Activated naive CD4-positive, alpha-beta T cell treated with anti-CD3 and anti-CD28 coated beads for 36 hours (primary cell): ENCODE measurements around the gene RBM26. TPM values are rescaled to one million over a fixed set of nuclear protein-coding genes. Genes with fewer than 3 reads are reported as not detected.
A peak's percentile ranks its signal among the peaks of the same experiment; 100 is the strongest.

Experiments
- CTCF ChIA-PET: fragments of 350-600 bp; sonication (Branson Sonifier 250); formaldehyde crosslinking; loops from one replicate; lab custom pipeline; 2021; ENCODE audit warnings: antibody characterized with exemption; lab: Charles Lee
- DNase-seq: peaks from one replicate; pipeline ENCODE4 v3.0.0-alpha.2; 2020
- H3K27ac Mint-ChIP-seq: one replicate; pipeline ENCODE4 v1.8.0; 2021; ENCODE audit warnings: mild to moderate bottlenecking, mixed read lengths
- H3K27me3 Mint-ChIP-seq: one replicate; pipeline ENCODE4 v1.8.0; 2021; ENCODE audit warnings: low read depth, mixed read lengths
- H3K36me3 Mint-ChIP-seq: one replicate; pipeline ENCODE4 v1.8.0; 2021; ENCODE audit warnings: low read depth, mixed read lengths
- H3K4me1 Mint-ChIP-seq: one replicate; pipeline ENCODE4 v1.8.0; 2021; ENCODE audit warnings: low read depth, mixed read lengths
- H3K4me3 Mint-ChIP-seq: one replicate; pipeline ENCODE4 v1.8.0; 2021; ENCODE audit warnings: mild to moderate bottlenecking, moderate library complexity, mixed read lengths
- H3K9me3 Mint-ChIP-seq: one replicate; pipeline ENCODE4 v1.8.0; 2021; ENCODE audit warnings: mixed read lengths
- intact Hi-C: fragments of 100-400 bp; cut with micrococcal nuclease; formaldehyde crosslinking; loops from one replicate; pipeline ENCODE4 v1.15.1; 2023
- total RNA-seq, 2 experiments: library from RNA; stranded (reverse); gene quantifications; one replicate each; pipeline ENCODE4 v1.2.3, GENCODE V29; 2021

The RBM26 gene
- total RNA-seq, 2 experiments from 2014 or later = 44.4 to 44.7 TPM

GRCh38 chr13:79440958-79441528, 35.0 kb upstream of the RBM26 start:
- CTCF ChIA-PET = interaction anchor here (0.6 to 1.7 kb wide), 3 partner anchors 17 to 90 kb away, joined by 3 to 6 read pairs (median 4); no protein-coding TSS in a partner anchor
- intact Hi-C loops = no loop called here
- Mint-ChIP-seq H3K27me3 (no peaks in the 10 kb centered on the region), H3K4me3 (no peak overlapping the region), H3K27ac (no peak overlapping the region), H3K36me3 (no peaks in the 10 kb centered on the region), H3K4me1 (peaks cover 6% of the 10 kb centered on the region), H3K9me3 (no peaks in the 10 kb centered on the region)
- no peak for DNase-seq

GRCh38 chr13:79439275-79439674, 33.2 kb upstream of the RBM26 start:
- Mint-ChIP-seq H3K27ac (peak overlapping the region; percentile 46), H3K36me3 (no peaks in the 10 kb centered on the region), H3K9me3 (no peaks in the 10 kb centered on the region), H3K4me1 (peaks cover 9% of the 10 kb centered on the region), H3K4me3 (no peak overlapping the region), H3K27me3 (no peaks in the 10 kb centered on the region)
- no peak for DNase-seq
- intact Hi-C loops = no loop called here
- CTCF ChIA-PET = no interaction called here

- Mint-ChIP-seq H3K4me1 (peaks cover 9% of the 10 kb centered on the region), H3K27me3 (no peaks in the 10 kb centered on the region), H3K27ac (no peak overlapping the region), H3K4me3 (no peak overlapping the region), H3K36me3 (no peaks in the 10 kb centered on the region), H3K9me3 (no peaks in the 10 kb centered on the region)
- CTCF ChIA-PET = interaction anchor here (1.2 to 1.8 kb wide), 3 partner anchors 14 to 105 kb away, joined by 4 to 6 read pairs (median 4); partner anchors contain the start of gene NDFIP2
- intact Hi-C loops = no loop called here
- DNase-seq = no peak
These were observed 29.5 kb upstream of the RBM26 start for GRCh38 chr13:79435561-79435990.

GRCh38 chr13:79434556-79434955, 28.5 kb upstream of the RBM26 start:
- no peaks in the 10 kb centered on the region for H3K27me3 Mint-ChIP-seq
- no peaks in the 10 kb centered on the region for H3K36me3 Mint-ChIP-seq
- H3K4me1 Mint-ChIP-seq = peaks cover 9% of the 10 kb centered on the region
- no peaks in the 10 kb centered on the region for H3K9me3 Mint-ChIP-seq
- H3K4me3 Mint-ChIP-seq = no peak overlapping the region
- CTCF ChIA-PET = interaction anchor here (0.7 kb wide), 1 partner anchor 109 kb away, joined by 3 read pairs; no protein-coding TSS in a partner anchor
- intact Hi-C loops = no loop called here
- H3K27ac Mint-ChIP-seq = no peak overlapping the region
- DNase-seq = no peak

GRCh38 chr13:79432992-79433391, 26.9 kb upstream of the RBM26 start:
- Mint-ChIP-seq H3K4me3 (no peak overlapping the region), H3K9me3 (no peaks in the 10 kb centered on the region), H3K27me3 (no peaks in the 10 kb centered on the region), H3K36me3 (no peaks in the 10 kb centered on the region), H3K4me1 (peaks cover 14% of the 10 kb centered on the region), H3K27ac (no peak overlapping the region)
- intact Hi-C loops = no loop called here
- no peak for DNase-seq
- CTCF ChIA-PET = interaction anchor here (1.0 to 2.7 kb wide), 4 partner anchors 9 to 108 kb away, joined by 3 to 21 read pairs (median 3); no protein-coding TSS in a partner anchor

- CTCF ChIA-PET = interaction anchor here (1.0 to 2.7 kb wide), 3 partner anchors 8 to 109 kb away, joined by 3 to 21 read pairs (median 5); no protein-coding TSS in a partner anchor
- Mint-ChIP-seq H3K4me3 (no peak overlapping the region), H3K4me1 (peaks cover 14% of the 10 kb centered on the region), H3K9me3 (no peaks in the 10 kb centered on the region), H3K27ac (no peak overlapping the region), H3K36me3 (no peaks in the 10 kb centered on the region), H3K27me3 (no peaks in the 10 kb centered on the region)
- intact Hi-C loops = no loop called here
- DNase-seq = no peak
These were observed 26.0 kb upstream of the RBM26 start for GRCh38 chr13:79432086-79432485.

- no peaks in the 10 kb centered on the region for H3K36me3 Mint-ChIP-seq
- intact Hi-C loops = no loop called here
- peaks cover 5% of the 10 kb centered on the region for H3K4me1 Mint-ChIP-seq
- H3K27me3 Mint-ChIP-seq = no peaks in the 10 kb centered on the region
- DNase-seq = no peak
- H3K9me3 Mint-ChIP-seq = no peaks in the 10 kb centered on the region
- no peak overlapping the region for H3K27ac Mint-ChIP-seq
- H3K4me3 Mint-ChIP-seq = no peak overlapping the region
- CTCF ChIA-PET = interaction anchor here (1.0 to 1.6 kb wide), 2 partner anchors 17 to 106 kb away, joined by 3 to 4 read pairs; no protein-coding TSS in a partner anchor
These were observed 23.3 kb upstream of the RBM26 start for GRCh38 chr13:79429309-79429708.

- Mint-ChIP-seq H3K36me3 (no peaks in the 10 kb centered on the region), H3K27ac (no peak overlapping the region), H3K4me3 (no peak overlapping the region), H3K9me3 (no peaks in the 10 kb centered on the region), H3K27me3 (no peaks in the 10 kb centered on the region), H3K4me1 (peaks cover 4% of the 10 kb centered on the region)
- no peak for DNase-seq
- intact Hi-C loops = no loop called here
- CTCF ChIA-PET = interaction anchor here (1.0 to 1.6 kb wide), 4 partner anchors 18 to 117 kb away, joined by 3 to 4 read pairs (median 4); no protein-coding TSS in a partner anchor
These were observed 21.8 kb upstream of the RBM26 start for GRCh38 chr13:79427883-79428282.

- H3K36me3 Mint-ChIP-seq = no peaks in the 10 kb centered on the region
- peaks cover 4% of the 10 kb centered on the region for H3K4me1 Mint-ChIP-seq
- no peaks in the 10 kb centered on the region for H3K9me3 Mint-ChIP-seq
- DNase-seq = no peak
- intact Hi-C loops = no loop called here
- no peak overlapping the region for H3K4me3 Mint-ChIP-seq
- no peak overlapping the region for H3K27ac Mint-ChIP-seq
- H3K27me3 Mint-ChIP-seq = no peaks in the 10 kb centered on the region
- CTCF ChIA-PET = interaction anchor here (1.0 to 1.4 kb wide), 3 partner anchors 36 to 114 kb away, joined by 3 to 4 read pairs (median 4); no protein-coding TSS in a partner anchor
These were observed 21.2 kb upstream of the RBM26 start for GRCh38 chr13:79427265-79427664.

GRCh38 chr13:79423801-79424642, 18.0 kb upstream of the RBM26 start:
- intact Hi-C loops = loop anchor here (1.0 to 5.0 kb wide), 4 partner anchors 57 to 938 kb away; partner anchors contain the start of gene NDFIP2
- H3K4me1 Mint-ChIP-seq = peaks cover 3% of the 10 kb centered on the region
- DNase-seq = no peak

GRCh38 chr13:79423340-79423739, 17.3 kb upstream of the RBM26 start:
- Mint-ChIP-seq H3K27ac (no peak overlapping the region), H3K36me3 (no peaks in the 10 kb centered on the region), H3K4me3 (no peak overlapping the region), H3K27me3 (no peaks in the 10 kb centered on the region), H3K9me3 (no peaks in the 10 kb centered on the region), H3K4me1 (peaks cover 1% of the 10 kb centered on the region)
- CTCF ChIA-PET = interaction anchor here (0.9 to 3.7 kb wide), 25 partner anchors 9 to 256 kb away, joined by 3 to 159 read pairs (median 8); no protein-coding TSS in a partner anchor
- intact Hi-C loops = loop anchor here (5.0 kb wide), 2 partner anchors 254 to 939 kb away; no protein-coding TSS in a partner anchor
- no peak for DNase-seq

More at GRCh38 chr13:79423801-79424642, 18.0 kb upstream of the RBM26 start:
- Mint-ChIP-seq H3K36me3 (no peaks in the 10 kb centered on the region), H3K9me3 (no peaks in the 10 kb centered on the region), H3K27ac (no peak overlapping the region), H3K4me3 (no peak overlapping the region), H3K27me3 (no peaks in the 10 kb centered on the region)
- CTCF ChIA-PET = interaction anchor here (0.6 to 3.7 kb wide), 59 partner anchors 9 to 773 kb away, joined by 3 to 159 read pairs (median 5); partner anchors contain the start of gene NDFIP2

GRCh38 chr13:79419365-79419764, 13.3 kb upstream of the RBM26 start:
- intact Hi-C loops = no loop called here
- Mint-ChIP-seq H3K27me3 (no peaks in the 10 kb centered on the region), H3K4me3 (no peak overlapping the region), H3K4me1 (no peaks in the 10 kb centered on the region), H3K27ac (no peak overlapping the region), H3K36me3 (no peaks in the 10 kb centered on the region), H3K9me3 (no peaks in the 10 kb centered on the region)
- DNase-seq = no peak
- CTCF ChIA-PET = interaction anchor here (0.6 to 1.7 kb wide), 5 partner anchors 16 to 124 kb away, joined by 3 to 8 read pairs (median 4); no protein-coding TSS in a partner anchor
